Liver (tissue), 9 donors: ENCODE measurements around the gene RNU7-1. TPM values are rescaled to one million over a fixed set of nuclear protein-coding genes. Genes with fewer than 3 reads are reported as not detected.
A peak's percentile ranks its signal among the peaks of the same experiment; 100 is the strongest.

Experiments used
- DNase-seq: peaks from one replicate; pipeline ENCODE4 v3.0.0-alpha.2; 2017; ENCODE audit warnings: low spot score
- H3K27ac ChIP-seq, 2 donors: one replicate each; pipeline ENCODE4 v1.7.0; 2013; ENCODE audit warnings: inconsistent platforms in 2 of 2, low read length in 2 of 2, control low read depth in 1 of 2, low read depth in 1 of 2, mild to moderate bottlenecking in 1 of 2
- H3K27me3 ChIP-seq, 4 donors: one replicate each; pipeline versions ENCODE4 v1.6.1 to v1.7.0; 2013; ENCODE audit warnings: low read length in 3 of 4, inconsistent platforms in 1 of 4, mild to moderate bottlenecking in 1 of 4, moderate library complexity in 1 of 4; ENCODE audit not compliant: control insufficient read depth in 4 of 4, insufficient read depth in 4 of 4
- H3K36me3 ChIP-seq, 4 donors: one replicate each; pipeline versions ENCODE4 v1.6.1 to v1.7.0; 2013; ENCODE audit warnings: low read length in 3 of 4, mild to moderate bottlenecking in 3 of 4, low read depth in 1 of 4, moderate library complexity in 1 of 4; ENCODE audit not compliant: control insufficient read depth in 4 of 4, insufficient read depth in 3 of 4
- H3K4me1 ChIP-seq, 4 donors: one replicate each; pipeline versions ENCODE4 v1.6.1 to v1.7.0; 2013; ENCODE audit warnings: low read length in 3 of 4, mild to moderate bottlenecking in 3 of 4, moderate library complexity in 1 of 4; ENCODE audit not compliant: control insufficient read depth in 4 of 4, insufficient read depth in 4 of 4
- H3K4me3 ChIP-seq, 3 donors: one replicate each; pipeline versions ENCODE4 v1.6.1 to v1.7.0; 2013; ENCODE audit warnings: low read length in 3 of 3, control low read depth in 1 of 3, low read depth in 1 of 3, mild to moderate bottlenecking in 1 of 3
- H3K9ac ChIP-seq, 2 donors: one replicate each; pipeline ENCODE4 v1.7.0; 2013; ENCODE audit warnings: low read length in 2 of 2, mild to moderate bottlenecking in 2 of 2, moderate library complexity in 2 of 2, control low read depth in 1 of 2, low read depth in 1 of 2
- H3K9me3 ChIP-seq, 4 donors: one replicate each; pipeline versions ENCODE4 v1.6.1 to v1.7.0; 2013; ENCODE audit warnings: low read length in 3 of 4; ENCODE audit not compliant: control insufficient read depth in 4 of 4
- ATF3 ChIP-seq: IDR thresholded peaks from 2 replicates; pipeline ENCODE4 v1.6.1; 2016; ENCODE audit warnings: antibody characterized with exemption
- CTCF ChIP-seq: fragments of 150-350 bp; IDR thresholded peaks from 2 replicates; pipeline ENCODE4 v1.5.1; 2017; ENCODE audit warnings: improper control_type of control experiment, low read depth, low read length; ENCODE audit not compliant: missing input control
- EGR1 ChIP-seq, 2 donors: IDR thresholded peaks; 2 replicates each; pipeline ENCODE4 v1.6.1; 2016 to 2018; ENCODE audit warnings: antibody characterized with exemption in 2 of 2, low read depth in 2 of 2
- FOXA1 ChIP-seq: IDR thresholded peaks from 2 replicates; pipeline ENCODE4 v1.6.1; 2016; ENCODE audit warnings: antibody characterized with exemption
- FOXA2 ChIP-seq: IDR thresholded peaks from 2 replicates; pipeline ENCODE4 v1.6.1; 2016; ENCODE audit warnings: antibody characterized with exemption
- GABPA ChIP-seq, 2 donors: IDR thresholded peaks in 1 of 2; conservative IDR thresholded peaks in 1 of 2; 2 replicates each; pipeline ENCODE4 v1.6.1; 2016; ENCODE audit warnings: antibody characterized with exemption in 2 of 2, mild to moderate bottlenecking in 1 of 2, moderate library complexity in 1 of 2
- HNF4A ChIP-seq, 2 donors: conservative IDR thresholded peaks; 2 replicates each; pipeline ENCODE4 v1.6.1; 2016; ENCODE audit warnings: antibody characterized with exemption in 2 of 2, mild to moderate bottlenecking in 2 of 2
- HNF4G ChIP-seq: IDR thresholded peaks from 2 replicates; pipeline ENCODE4 v1.6.1; 2016; ENCODE audit warnings: antibody characterized with exemption
- JUND ChIP-seq, 2 donors: IDR thresholded peaks; 2 replicates each; pipeline ENCODE4 v1.6.1; 2016; ENCODE audit warnings: antibody characterized with exemption in 2 of 2
- MAX ChIP-seq: IDR thresholded peaks from 2 replicates; pipeline ENCODE4 v1.6.1; 2016; ENCODE audit warnings: antibody characterized with exemption
- NR2F2 ChIP-seq: IDR thresholded peaks from 2 replicates; pipeline ENCODE4 v1.6.1; 2016; ENCODE audit warnings: antibody characterized with exemption
- RAD21 ChIP-seq, 2 donors: IDR thresholded peaks; 2 replicates each; pipeline ENCODE4 v1.6.1; 2016; ENCODE audit warnings: antibody characterized with exemption in 2 of 2, mild to moderate bottlenecking in 2 of 2
- REST ChIP-seq: IDR thresholded peaks from 2 replicates; pipeline ENCODE4 v1.6.1; 2016; ENCODE audit warnings: antibody characterized with exemption, mild to moderate bottlenecking
- RXRA ChIP-seq, 2 donors: IDR thresholded peaks; 2 replicates each; pipeline ENCODE4 v1.6.1; 2017 to 2018; ENCODE audit warnings: antibody characterized with exemption in 2 of 2, mild to moderate bottlenecking in 1 of 2
- SP1 ChIP-seq: IDR thresholded peaks from 2 replicates; pipeline ENCODE4 v1.6.1; 2018; ENCODE audit warnings: antibody characterized with exemption, mild to moderate bottlenecking
- TAF1 ChIP-seq: conservative IDR thresholded peaks from 2 replicates; pipeline ENCODE4 v1.6.1; 2016; ENCODE audit warnings: antibody characterized with exemption, mild to moderate bottlenecking
- YY1 ChIP-seq: IDR thresholded peaks from 2 replicates; pipeline ENCODE4 v1.6.1; 2016; ENCODE audit warnings: antibody characterized with exemption, mild to moderate bottlenecking
- ZBTB33 ChIP-seq: IDR thresholded peaks from 2 replicates; pipeline ENCODE4 v1.6.1; 2016; ENCODE audit warnings: antibody characterized with exemption
- WGBS: extraction: QIAGEN DNeasy Blood & Tissue Kit; methylation state at CpG from one replicate; pipeline ENCODE4 v1.1.7; 2013; 5-methylcytosine and 5-hydroxymethylcytosine counted together
- polyA plus RNA-seq, 2 donors: library from polyadenylated mRNA; stranded (reverse) in 1 of 2; unstranded in 1 of 2; fragments of 200-250 nt in 1 of 2; fragments of >200 nt in 1 of 2; fragmentation: Nextera tagmentation in 1 of 2; extraction: Ambion mirVana in 1 of 2; gene quantifications; one replicate each; pipeline versions ENCODE4 v1.2.1 to v1.2.3, GENCODE V29; 2013 to 2015
- total RNA-seq, 2 donors: library from RNA; depleted of rRNA; stranded (reverse); fragments of >200 nt; gene quantifications; one replicate each; pipeline ENCODE4 v1.2.3, GENCODE V29; 2014
- donor health status: healthy.
- donor health status: healthy.
- donor health status: healthy.
- donor health status: healthy.
- donor health status: healthy.

Gene RNU7-1
- total and polyA plus RNA-seq, 4 donors: not detected

- Histone ChIP-seq H3K4me3 (peak overlapping the region in 2 of 3 donors; percentile 50 to 65), H3K36me3 (no peaks in the 10 kb centered on the region), H3K4me1 (peaks cover 3 to 13% (median 5%) of the 10 kb centered on the region in 4 donors), H3K9me3 (no peaks in the 10 kb centered on the region), H3K27ac (peak overlapping the region in 1 of 2 donors; percentile 47), H3K27me3 (peaks cover 0 to 6% (median 0%) of the 10 kb centered on the region in 4 donors), H3K9ac (no peak overlapping the region)
- 19% methylated on average over 29 of the region's 29 CpGs for WGBS
- DNase-seq: peak; percentile 64
- TF ChIP-seq RAD21 (IDR thresholded peaks at IDR 0.05) (no peak), HNF4G (no peak), TAF1 (no peak), MAX (no peak), CTCF (no peak), REST (no peak), JUND (IDR thresholded peaks at IDR 0.05) (no peak), SP1 (no peak), ATF3 (no peak), FOXA1 (no peak), HNF4A (conservative IDR thresholded peaks at IDR 0.05) (no peak), GABPA (IDR thresholded peaks at IDR 0.05 in 1 of 2, conservative IDR thresholded peaks at IDR 0.05 in 1 of 2) (no peak)
Observed at GRCh38 chr12:6914947-6915788, 28.4 kb upstream of the RNU7-1 start.

GRCh38 chr12:6915789-6916285 lies 27.8 kb upstream of the RNU7-1 start:
- WGBS: 77% methylated on average over 14 of the region's 14 CpGs
- peaks cover 3 to 13% (median 5%) of the 10 kb centered on the region in 4 donors for H3K4me1 ChIP-seq
- no peaks in the 10 kb centered on the region for H3K36me3 ChIP-seq
- no peak overlapping the region for H3K9ac ChIP-seq
- no peaks in the 10 kb centered on the region for H3K9me3 ChIP-seq
- H3K27me3 ChIP-seq: peaks cover 0 to 6% (median 0%) of the 10 kb centered on the region in 4 donors
- no peak overlapping the region for H3K4me3 ChIP-seq
- no peak for DNase-seq
- H3K27ac ChIP-seq: no peak overlapping the region
- TF ChIP-seq RXRA (IDR thresholded peaks at IDR 0.05) (no peak), JUND (IDR thresholded peaks at IDR 0.05) (no peak), NR2F2 (no peak), ZBTB33 (no peak), SP1 (no peak), YY1 (no peak), RAD21 (IDR thresholded peaks at IDR 0.05) (no peak), TAF1 (no peak), REST (no peak), EGR1 (IDR thresholded peaks at IDR 0.05; ENCODE audit: low read depth in 2 of 2) (no peak), GABPA (IDR thresholded peaks at IDR 0.05 in 1 of 2, conservative IDR thresholded peaks at IDR 0.05 in 1 of 2) (no peak), FOXA2 (no peak), ATF3 (no peak)
